Measurements from ENCODE around the gene DPPA2. TPM values are rescaled to one million over a fixed set of nuclear protein-coding genes. Genes with fewer than 3 reads are reported as not detected.

Gene DPPA2
- total RNA-seq, 1 experiment from 2014 or later, result 15.0 TPM

DNA sequence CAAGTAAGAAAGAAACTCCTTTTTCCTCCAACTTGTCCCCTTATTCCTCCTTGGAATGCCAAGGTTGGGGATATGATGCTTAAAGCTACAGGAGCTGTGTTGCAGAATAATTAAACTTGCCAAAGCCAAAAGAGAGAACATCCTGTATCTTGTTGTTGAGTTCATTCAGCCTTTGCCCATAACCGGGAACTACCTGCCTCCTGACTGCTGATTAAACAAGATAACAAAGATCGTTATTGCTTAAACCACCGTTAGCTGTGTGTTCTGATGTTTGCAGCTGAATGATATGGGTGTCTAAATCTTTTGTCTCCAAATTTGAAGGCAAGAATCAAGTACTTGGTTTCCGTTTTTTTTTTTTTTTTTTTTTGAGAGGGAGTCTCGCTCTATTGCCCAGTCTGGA, 61.5 kb downstream of the DPPA2 start:
- ChIA-PET CTCF (interaction anchor here (1.0 kb wide), 1 partner anchor 144 kb away, joined by 4 read pairs; no protein-coding TSS in a partner anchor), POLR2A (no interaction called here)
- TF ChIP-seq, protein P1, sequence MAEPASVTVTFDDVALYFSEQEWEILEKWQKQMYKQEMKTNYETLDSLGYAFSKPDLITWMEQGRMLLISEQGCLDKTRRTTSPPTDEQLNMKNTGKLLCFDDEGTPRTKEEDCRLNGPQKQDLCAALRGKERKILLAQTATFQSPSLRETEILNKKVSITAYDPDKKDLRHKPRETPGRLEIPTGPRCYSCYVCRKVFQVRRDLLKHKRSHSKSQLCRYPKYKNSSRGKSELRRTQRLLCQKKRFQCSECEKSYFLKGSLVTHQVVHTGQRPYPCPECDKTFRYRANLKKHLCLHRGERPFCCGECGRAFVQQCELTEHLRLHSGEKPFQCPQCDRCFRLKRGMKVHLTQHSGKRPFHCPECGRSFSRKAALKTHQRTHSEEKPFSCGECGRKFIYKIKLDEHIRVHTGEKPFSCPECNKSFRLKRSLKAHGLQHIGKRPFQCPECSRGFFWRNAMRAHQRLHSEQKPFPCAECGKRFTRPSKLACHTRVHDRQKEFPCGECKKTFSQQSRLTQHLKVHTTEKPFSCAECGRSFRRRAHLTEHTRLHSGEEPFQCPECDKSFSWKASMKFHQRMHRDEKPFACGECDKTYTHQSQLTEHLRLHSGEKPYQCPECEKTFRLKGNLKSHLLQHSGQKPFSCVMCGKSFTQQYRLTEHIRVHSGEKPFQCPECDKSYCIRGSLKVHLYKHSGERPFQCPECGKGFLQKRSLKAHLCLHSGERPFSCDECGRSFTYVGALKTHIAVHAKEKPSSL (CRISPR knock-in tag; conservative IDR thresholded peaks at IDR 0.05), result no peak
- TF ChIP-seq SMAD4 (CRISPR knock-in tag; IDR thresholded peaks at IDR 0.05) (no peak), TEAD1 (CRISPR knock-in tag; IDR thresholded peaks at IDR 0.05) (no peak), TEAD4 (CRISPR knock-in tag; IDR thresholded peaks at IDR 0.05) (no peak), ZBTB21 (CRISPR knock-in tag; IDR thresholded peaks at IDR 0.05; ENCODE audit: borderline replicate concordance) (no peak), SOX15 (CRISPR knock-in tag; IDR thresholded peaks at IDR 0.05) (no peak), GRHL2 (CRISPR knock-in tag; IDR thresholded peaks at IDR 0.05; ENCODE audit: insufficient replicate concordance, severe bottlenecking) (no peak), MYBL2 (CRISPR knock-in tag; IDR thresholded peaks at IDR 0.05) (no peak), CBFB (CRISPR knock-in tag; IDR thresholded peaks at IDR 0.05; ENCODE audit: low read depth) (no peak), ZNF263 (CRISPR knock-in tag; IDR thresholded peaks at IDR 0.05; ENCODE audit: low read depth) (no peak), NR3C1 (CRISPR knock-in tag; conservative IDR thresholded peaks at IDR 0.05; ENCODE audit: low read depth) (no peak), ELF4 (CRISPR knock-in tag; IDR thresholded peaks at IDR 0.05; ENCODE audit: low read depth) (no peak), PRRX2 (CRISPR knock-in tag; IDR thresholded peaks at IDR 0.05) (no peak)
- TF ChIP-seq, protein P2, sequence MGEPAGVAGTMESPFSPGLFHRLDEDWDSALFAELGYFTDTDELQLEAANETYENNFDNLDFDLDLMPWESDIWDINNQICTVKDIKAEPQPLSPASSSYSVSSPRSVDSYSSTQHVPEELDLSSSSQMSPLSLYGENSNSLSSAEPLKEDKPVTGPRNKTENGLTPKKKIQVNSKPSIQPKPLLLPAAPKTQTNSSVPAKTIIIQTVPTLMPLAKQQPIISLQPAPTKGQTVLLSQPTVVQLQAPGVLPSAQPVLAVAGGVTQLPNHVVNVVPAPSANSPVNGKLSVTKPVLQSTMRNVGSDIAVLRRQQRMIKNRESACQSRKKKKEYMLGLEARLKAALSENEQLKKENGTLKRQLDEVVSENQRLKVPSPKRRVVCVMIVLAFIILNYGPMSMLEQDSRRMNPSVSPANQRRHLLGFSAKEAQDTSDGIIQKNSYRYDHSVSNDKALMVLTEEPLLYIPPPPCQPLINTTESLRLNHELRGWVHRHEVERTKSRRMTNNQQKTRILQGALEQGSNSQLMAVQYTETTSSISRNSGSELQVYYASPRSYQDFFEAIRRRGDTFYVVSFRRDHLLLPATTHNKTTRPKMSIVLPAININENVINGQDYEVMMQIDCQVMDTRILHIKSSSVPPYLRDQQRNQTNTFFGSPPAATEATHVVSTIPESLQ (CRISPR knock-in tag; IDR thresholded peaks at IDR 0.05), result no peak
- TF ChIP-seq, protein P3, sequence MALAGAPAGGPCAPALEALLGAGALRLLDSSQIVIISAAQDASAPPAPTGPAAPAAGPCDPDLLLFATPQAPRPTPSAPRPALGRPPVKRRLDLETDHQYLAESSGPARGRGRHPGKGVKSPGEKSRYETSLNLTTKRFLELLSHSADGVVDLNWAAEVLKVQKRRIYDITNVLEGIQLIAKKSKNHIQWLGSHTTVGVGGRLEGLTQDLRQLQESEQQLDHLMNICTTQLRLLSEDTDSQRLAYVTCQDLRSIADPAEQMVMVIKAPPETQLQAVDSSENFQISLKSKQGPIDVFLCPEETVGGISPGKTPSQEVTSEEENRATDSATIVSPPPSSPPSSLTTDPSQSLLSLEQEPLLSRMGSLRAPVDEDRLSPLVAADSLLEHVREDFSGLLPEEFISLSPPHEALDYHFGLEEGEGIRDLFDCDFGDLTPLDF (CRISPR knock-in tag; IDR thresholded peaks at IDR 0.05), result no peak
- TF ChIP-seq, protein P4, sequence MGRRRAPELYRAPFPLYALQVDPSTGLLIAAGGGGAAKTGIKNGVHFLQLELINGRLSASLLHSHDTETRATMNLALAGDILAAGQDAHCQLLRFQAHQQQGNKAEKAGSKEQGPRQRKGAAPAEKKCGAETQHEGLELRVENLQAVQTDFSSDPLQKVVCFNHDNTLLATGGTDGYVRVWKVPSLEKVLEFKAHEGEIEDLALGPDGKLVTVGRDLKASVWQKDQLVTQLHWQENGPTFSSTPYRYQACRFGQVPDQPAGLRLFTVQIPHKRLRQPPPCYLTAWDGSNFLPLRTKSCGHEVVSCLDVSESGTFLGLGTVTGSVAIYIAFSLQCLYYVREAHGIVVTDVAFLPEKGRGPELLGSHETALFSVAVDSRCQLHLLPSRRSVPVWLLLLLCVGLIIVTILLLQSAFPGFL (CRISPR knock-in tag; IDR thresholded peaks at IDR 0.05; ENCODE audit: borderline replicate concordance), result no peak
- TF ChIP-seq, protein P5, sequence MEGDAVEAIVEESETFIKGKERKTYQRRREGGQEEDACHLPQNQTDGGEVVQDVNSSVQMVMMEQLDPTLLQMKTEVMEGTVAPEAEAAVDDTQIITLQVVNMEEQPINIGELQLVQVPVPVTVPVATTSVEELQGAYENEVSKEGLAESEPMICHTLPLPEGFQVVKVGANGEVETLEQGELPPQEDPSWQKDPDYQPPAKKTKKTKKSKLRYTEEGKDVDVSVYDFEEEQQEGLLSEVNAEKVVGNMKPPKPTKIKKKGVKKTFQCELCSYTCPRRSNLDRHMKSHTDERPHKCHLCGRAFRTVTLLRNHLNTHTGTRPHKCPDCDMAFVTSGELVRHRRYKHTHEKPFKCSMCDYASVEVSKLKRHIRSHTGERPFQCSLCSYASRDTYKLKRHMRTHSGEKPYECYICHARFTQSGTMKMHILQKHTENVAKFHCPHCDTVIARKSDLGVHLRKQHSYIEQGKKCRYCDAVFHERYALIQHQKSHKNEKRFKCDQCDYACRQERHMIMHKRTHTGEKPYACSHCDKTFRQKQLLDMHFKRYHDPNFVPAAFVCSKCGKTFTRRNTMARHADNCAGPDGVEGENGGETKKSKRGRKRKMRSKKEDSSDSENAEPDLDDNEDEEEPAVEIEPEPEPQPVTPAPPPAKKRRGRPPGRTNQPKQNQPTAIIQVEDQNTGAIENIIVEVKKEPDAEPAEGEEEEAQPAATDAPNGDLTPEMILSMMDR (IDR thresholded peaks at IDR 0.05), result no peak
- TF ChIP-seq, protein P6, sequence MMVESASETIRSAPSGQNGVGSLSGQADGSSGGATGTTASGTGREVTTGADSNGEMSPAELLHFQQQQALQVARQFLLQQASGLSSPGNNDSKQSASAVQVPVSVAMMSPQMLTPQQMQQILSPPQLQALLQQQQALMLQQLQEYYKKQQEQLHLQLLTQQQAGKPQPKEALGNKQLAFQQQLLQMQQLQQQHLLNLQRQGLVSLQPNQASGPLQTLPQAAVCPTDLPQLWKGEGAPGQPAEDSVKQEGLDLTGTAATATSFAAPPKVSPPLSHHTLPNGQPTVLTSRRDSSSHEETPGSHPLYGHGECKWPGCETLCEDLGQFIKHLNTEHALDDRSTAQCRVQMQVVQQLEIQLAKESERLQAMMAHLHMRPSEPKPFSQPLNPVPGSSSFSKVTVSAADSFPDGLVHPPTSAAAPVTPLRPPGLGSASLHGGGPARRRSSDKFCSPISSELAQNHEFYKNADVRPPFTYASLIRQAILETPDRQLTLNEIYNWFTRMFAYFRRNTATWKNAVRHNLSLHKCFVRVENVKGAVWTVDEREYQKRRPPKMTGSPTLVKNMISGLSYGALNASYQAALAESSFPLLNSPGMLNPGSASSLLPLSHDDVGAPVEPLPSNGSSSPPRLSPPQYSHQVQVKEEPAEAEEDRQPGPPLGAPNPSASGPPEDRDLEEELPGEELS (CRISPR knock-in tag; IDR thresholded peaks at IDR 0.05), result no peak
- TF ChIP-seq, protein P7, sequence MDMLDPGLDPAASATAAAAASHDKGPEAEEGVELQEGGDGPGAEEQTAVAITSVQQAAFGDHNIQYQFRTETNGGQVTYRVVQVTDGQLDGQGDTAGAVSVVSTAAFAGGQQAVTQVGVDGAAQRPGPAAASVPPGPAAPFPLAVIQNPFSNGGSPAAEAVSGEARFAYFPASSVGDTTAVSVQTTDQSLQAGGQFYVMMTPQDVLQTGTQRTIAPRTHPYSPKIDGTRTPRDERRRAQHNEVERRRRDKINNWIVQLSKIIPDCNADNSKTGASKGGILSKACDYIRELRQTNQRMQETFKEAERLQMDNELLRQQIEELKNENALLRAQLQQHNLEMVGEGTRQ (CRISPR knock-in tag; IDR thresholded peaks at IDR 0.05), result no peak
- H3K36me3 Mint-ChIP-seq, result no peaks in the 10 kb centered on the region
- H3K4me3 Mint-ChIP-seq, result no peak overlapping the region
- no peak for ATAC-seq
- H3K27me3 Mint-ChIP-seq (ENCODE audit: low read depth), result no peaks in the 10 kb centered on the region
- H3K4me1 Mint-ChIP-seq, result no peaks in the 10 kb centered on the region
- H3K27ac Mint-ChIP-seq, result no peak overlapping the region
- no peak for DNase-seq (ENCODE audit: low spot score)
- no peaks in the 10 kb centered on the region for H3K9me3 Mint-ChIP-seq
